Ishikawa (cell line): ENCODE measurements around the gene EXOC4.

Experiments
- CEBPB ChIP-seq: IDR thresholded peaks from 2 replicates; pipeline ENCODE4 v1.6.1; 2012
- CREB1 ChIP-seq: IDR thresholded peaks from 2 replicates; pipeline ENCODE4 v1.6.1; 2012; ENCODE audit warnings: low read depth
- EGR1 ChIP-seq: IDR thresholded peaks from 2 replicates; pipeline ENCODE4 v1.6.1; 2012
- EP300 ChIP-seq: IDR thresholded peaks from 2 replicates; pipeline ENCODE4 v1.6.1; 2012; ENCODE audit warnings: borderline replicate concordance
- FOXM1 ChIP-seq: IDR thresholded peaks from 2 replicates; pipeline ENCODE4 v1.6.1; 2012; ENCODE audit warnings: low read depth, borderline replicate concordance
- MAX ChIP-seq: IDR thresholded peaks from 2 replicates; pipeline ENCODE4 v1.6.1; 2012
- NFIC ChIP-seq: IDR thresholded peaks from 2 replicates; pipeline ENCODE4 v1.6.1; 2012
- RAD21 ChIP-seq: IDR thresholded peaks from 2 replicates; pipeline ENCODE4 v1.6.1; 2012; ENCODE audit warnings: low read depth
- TAF1 ChIP-seq: IDR thresholded peaks from 2 replicates; pipeline ENCODE4 v1.6.1; 2012; ENCODE audit warnings: low read depth, mild to moderate bottlenecking
- TCF12 ChIP-seq: IDR thresholded peaks from 2 replicates; pipeline ENCODE4 v1.6.1; 2012; ENCODE audit warnings: low read depth
- TEAD4 ChIP-seq: IDR thresholded peaks from 2 replicates; pipeline ENCODE4 v1.6.1; 2012
- USF1 ChIP-seq: IDR thresholded peaks from 2 replicates; pipeline ENCODE4 v1.6.1; 2012
- YY1 ChIP-seq: IDR thresholded peaks from 2 replicates; pipeline ENCODE4 v1.6.1; 2012; ENCODE audit warnings: low read depth
- ZBTB7A ChIP-seq: IDR thresholded peaks from 2 replicates; pipeline ENCODE4 v1.6.1; 2012; ENCODE audit warnings: low read depth
- TF ChIP-seq, protein P1 (sequence below): IDR thresholded peaks from 2 replicates; pipeline ENCODE4 v1.6.1; 2012; ENCODE audit warnings: low read depth, mild to moderate bottlenecking

Gene EXOC4

DNA sequence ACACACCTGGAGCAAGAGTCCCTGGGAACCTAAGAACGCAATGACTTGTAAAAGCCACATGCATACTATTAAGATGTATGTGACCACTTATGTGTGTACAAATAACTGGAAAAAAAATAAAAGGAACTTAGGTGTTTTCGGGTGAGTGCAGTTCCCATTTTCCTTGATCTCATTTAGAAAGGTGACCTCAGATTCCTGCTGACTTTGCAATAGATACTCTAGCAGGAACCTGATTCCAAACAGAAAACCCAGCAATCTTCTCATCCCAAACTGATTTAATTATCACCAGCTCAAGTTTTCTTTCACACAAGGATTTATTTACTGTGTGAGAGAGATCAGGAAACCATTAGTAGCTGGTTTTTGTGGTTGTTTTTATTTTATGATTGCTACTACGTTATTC is 817.8 kb downstream of the EXOC4 start:
- TF ChIP-seq TAF1 (no peak), TEAD4 (no peak), TCF12 (no peak), CREB1 (no peak), USF1 (no peak), ZBTB7A (no peak), MAX (no peak), YY1 (no peak), NFIC (no peak), EGR1 (no peak), EP300 (no peak)

GRCh38 chr7:134071355-134072331 is 818.8 kb downstream of the EXOC4 start:
- no peak for TF ChIP-seq YY1
- TF ChIP-seq CEBPB: no peak
- TF ChIP-seq USF1: no peak
- no peak for TF ChIP-seq RAD21
- no peak for TF ChIP-seq ZBTB7A
- TF ChIP-seq NFIC: no peak
- TF ChIP-seq MAX: no peak
- no peak for TF ChIP-seq TAF1
- TF ChIP-seq, protein P1, sequence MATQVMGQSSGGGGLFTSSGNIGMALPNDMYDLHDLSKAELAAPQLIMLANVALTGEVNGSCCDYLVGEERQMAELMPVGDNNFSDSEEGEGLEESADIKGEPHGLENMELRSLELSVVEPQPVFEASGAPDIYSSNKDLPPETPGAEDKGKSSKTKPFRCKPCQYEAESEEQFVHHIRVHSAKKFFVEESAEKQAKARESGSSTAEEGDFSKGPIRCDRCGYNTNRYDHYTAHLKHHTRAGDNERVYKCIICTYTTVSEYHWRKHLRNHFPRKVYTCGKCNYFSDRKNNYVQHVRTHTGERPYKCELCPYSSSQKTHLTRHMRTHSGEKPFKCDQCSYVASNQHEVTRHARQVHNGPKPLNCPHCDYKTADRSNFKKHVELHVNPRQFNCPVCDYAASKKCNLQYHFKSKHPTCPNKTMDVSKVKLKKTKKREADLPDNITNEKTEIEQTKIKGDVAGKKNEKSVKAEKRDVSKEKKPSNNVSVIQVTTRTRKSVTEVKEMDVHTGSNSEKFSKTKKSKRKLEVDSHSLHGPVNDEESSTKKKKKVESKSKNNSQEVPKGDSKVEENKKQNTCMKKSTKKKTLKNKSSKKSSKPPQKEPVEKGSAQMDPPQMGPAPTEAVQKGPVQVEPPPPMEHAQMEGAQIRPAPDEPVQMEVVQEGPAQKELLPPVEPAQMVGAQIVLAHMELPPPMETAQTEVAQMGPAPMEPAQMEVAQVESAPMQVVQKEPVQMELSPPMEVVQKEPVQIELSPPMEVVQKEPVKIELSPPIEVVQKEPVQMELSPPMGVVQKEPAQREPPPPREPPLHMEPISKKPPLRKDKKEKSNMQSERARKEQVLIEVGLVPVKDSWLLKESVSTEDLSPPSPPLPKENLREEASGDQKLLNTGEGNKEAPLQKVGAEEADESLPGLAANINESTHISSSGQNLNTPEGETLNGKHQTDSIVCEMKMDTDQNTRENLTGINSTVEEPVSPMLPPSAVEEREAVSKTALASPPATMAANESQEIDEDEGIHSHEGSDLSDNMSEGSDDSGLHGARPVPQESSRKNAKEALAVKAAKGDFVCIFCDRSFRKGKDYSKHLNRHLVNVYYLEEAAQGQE: no peak
- TF ChIP-seq EP300: no peak
- TF ChIP-seq EGR1: no peak
- no peak for TF ChIP-seq FOXM1

GRCh38 chr7:134073276-134073675 is 820.4 kb downstream of the EXOC4 start:
- TF ChIP-seq CEBPB (no peak), EP300 (no peak), EGR1 (no peak), NFIC (no peak), TAF1 (no peak), FOXM1 (no peak), CREB1 (no peak), RAD21 (no peak), USF1 (no peak), ZBTB7A (no peak), TCF12 (no peak), MAX (no peak), YY1 (no peak), TEAD4 (no peak)
- TF ChIP-seq, protein P1: no peak

DNA sequence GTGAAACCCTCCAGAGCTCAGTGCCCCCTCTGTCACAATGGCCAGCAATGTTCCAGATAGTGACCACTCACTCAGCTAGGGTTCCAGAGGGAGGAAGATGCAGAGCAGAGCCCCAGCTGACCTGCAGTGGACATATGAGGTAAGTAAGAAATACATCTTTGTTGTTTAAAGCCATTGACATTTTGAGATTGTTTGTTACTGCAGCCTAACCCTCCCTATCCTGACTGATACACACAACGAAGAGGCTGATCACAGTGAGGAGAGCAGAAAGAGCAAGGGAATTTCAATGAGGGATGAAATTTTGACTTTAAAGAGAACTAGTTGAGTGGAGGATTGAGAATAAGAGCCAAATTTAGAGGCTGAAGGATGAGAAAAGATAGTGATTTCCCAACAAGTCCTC is 822.9 kb downstream of the EXOC4 start:
- TF ChIP-seq ZBTB7A (no peak), CREB1 (no peak), TCF12 (no peak), EGR1 (no peak), FOXM1 (no peak), NFIC (no peak)

- TF ChIP-seq TCF12 (no peak), RAD21 (no peak), EP300 (no peak), TAF1 (no peak)
- TF ChIP-seq, protein P1: no peak
These were observed 826.1 kb downstream of the EXOC4 start for GRCh38 chr7:134078991-134079390.
